SIG-M5 treated with dmso at 0.1 percent for 504 hours (cell line): Measurements from ENCODE around the gene EVI5.
"Not testable (repeated sequence)": the region's sequence is repeated elsewhere in the genome, so short reads cannot be mapped to it uniquely, and the experiment has no call there.

Source experiments
- DNase-seq: peaks from one replicate; lab custom pipeline; 2025; ENCODE audit not compliant: unreplicated experiment; lab: John Stamatoyannopoulos, UW

EVI5 gene

GRCh38 chr1:92583821-92584760, 200.8 kb downstream of the EVI5 start:
- DNase-seq, result peak; percentile 93

- no peak for DNase-seq
Observed at GRCh38 chr1:92577261-92577895, 207.5 kb downstream of the EVI5 start.

DNA sequence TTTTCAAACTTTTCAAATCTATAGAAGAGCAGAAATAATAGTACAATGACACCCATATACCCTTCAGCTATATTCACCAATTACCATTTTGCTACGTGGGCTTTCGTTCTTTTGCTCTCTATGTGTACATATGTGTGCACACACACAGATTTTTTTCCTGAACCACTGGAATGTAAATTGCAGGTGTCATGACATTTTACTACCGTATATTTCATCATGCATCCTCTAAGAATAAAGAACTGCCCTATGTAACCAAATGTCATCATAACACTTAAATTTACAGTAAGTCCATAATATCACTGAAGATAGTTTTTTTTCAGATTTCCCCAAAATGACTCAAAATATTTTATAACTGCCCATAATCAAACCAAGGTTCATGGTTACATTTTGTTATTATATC, 209.8 kb downstream of the EVI5 start:
- no peak for DNase-seq

DNA sequence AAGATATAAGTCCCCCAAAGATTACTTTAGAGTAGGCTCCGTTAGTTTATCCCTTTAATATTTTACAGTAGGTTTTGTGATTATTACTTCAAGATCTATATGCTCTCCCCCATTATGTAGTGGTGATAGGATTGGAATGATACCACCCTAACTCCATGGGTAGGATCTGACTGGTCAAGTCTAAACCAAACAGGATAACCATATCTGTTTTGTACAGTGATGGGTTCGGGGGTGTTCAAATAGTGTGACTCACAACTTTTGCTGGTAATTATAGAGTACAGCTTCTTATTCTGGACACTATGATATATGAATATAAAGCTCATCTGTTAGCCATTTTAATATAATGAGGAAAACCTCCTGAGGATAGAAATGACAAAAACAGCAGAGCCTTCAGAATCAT, 212.4 kb downstream of the EVI5 start:
- DNase-seq, result no peak

- no peak for DNase-seq
Observed at GRCh38 chr1:92571578-92571977, 213.3 kb downstream of the EVI5 start.

DNA sequence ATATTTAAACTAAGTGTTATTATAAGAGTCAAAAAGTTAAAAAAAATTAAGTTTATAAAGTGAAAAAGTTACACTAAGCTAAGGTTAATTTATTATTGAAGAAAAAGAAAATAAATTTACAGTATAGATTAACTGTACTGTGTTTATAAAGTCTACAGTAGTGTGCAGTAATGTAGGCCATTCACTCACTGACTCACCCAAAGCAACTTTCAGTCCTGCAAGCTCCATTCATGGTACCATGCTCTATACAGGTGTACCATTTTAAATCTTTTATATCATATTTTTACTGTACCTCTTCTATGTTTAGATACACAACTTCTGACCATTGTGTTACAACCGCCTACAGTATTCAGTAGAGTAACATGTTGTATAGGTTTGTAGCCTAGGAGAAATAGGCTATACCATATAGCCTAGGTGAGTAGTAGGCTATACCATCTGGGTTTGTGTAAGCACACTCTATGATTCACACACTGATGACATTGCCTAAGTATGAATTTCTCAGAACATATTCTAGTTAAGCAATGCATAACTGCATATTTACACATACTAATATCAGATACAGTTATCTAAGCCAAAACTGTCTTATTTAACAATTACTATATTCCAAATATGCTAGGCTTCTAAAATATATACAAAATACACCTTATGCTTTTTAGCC, 217.6 kb downstream of the EVI5 start:
- DNase-seq, result no peak

DNA sequence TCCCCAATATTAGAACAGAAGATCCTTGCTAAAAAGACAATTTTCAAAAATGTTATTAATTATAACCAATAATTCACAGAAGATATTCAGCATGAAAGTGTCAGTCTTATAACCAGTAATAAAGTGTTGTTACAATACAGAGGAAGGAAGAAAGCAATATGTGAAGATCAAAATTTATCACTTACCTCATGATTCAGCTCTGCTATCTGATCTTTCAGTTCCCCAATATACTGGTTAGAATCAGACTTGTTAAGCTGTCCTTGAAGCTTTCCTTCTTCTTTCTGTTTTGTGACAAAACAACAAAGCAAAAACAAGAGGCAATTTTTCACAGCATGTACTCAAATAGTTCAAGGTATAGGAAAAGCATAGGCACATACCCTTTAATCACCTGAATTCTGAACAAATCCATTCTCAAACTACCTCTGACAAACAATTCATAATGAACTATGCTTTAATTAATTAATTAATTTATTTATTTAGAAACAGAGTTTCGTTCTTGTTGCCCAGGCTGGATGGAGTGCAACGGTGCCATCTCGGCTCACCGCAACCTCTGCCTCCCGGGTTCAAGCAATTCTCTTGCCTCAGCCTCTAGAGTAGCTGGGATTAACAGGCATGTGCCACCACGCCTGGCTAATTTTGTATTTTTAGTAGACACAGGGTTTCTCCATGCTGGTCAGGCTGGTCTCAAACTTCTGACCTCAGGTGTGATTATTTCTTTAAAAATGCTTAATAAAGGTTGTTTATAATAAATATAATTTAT, 221.3 kb downstream of the EVI5 start:
- DNase-seq, result peak; percentile 71

GRCh38 chr1:92556350-92556749, 228.6 kb downstream of the EVI5 start:
- DNase-seq, result no peak

- DNase-seq, result no peak
Observed at GRCh38 chr1:92554216-92554615, 230.7 kb downstream of the EVI5 start.

DNA sequence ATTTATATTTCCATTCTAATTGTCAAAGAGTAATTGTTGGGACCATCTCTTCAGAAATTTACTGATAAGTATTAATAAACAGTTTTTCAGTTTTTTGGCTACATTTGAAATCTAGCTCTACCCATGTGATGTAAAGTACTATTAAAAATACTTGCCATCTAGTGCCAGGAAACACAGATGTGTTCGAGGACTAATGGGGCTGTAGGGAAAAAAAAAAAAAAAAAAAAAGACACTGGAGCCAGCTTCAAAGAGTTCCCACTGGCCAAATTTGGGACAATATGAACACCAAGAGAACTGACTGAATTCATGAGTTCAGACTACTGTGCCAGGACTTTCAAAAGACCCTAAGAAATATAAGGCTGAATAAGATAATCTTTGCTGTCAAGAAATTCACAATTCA, 233.0 kb downstream of the EVI5 start:
- DNase-seq, result no peak

DNA sequence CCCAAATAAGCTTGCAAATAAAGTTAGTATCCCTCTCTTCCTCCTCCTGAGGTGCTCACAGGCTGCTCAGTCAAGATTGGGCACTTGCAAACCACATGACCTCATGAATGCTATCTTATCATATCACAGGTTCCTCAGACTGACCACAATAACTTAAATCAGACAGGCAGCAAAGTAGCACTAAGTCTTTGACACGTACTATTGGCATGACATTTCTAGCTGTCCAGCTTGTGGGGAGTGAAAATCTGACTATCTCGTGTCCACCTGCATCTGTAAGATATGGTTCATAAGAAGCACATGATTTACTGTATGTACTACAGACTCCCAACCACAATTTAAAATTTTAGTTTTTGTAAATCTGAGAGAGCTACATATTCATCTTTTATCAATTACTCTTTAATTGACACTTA, 240.1 kb downstream of the EVI5 start:
- no peak for DNase-seq

GRCh38 chr1:92543131-92544055, 241.5 kb downstream of the EVI5 start:
- DNase-seq, result no peak

DNA sequence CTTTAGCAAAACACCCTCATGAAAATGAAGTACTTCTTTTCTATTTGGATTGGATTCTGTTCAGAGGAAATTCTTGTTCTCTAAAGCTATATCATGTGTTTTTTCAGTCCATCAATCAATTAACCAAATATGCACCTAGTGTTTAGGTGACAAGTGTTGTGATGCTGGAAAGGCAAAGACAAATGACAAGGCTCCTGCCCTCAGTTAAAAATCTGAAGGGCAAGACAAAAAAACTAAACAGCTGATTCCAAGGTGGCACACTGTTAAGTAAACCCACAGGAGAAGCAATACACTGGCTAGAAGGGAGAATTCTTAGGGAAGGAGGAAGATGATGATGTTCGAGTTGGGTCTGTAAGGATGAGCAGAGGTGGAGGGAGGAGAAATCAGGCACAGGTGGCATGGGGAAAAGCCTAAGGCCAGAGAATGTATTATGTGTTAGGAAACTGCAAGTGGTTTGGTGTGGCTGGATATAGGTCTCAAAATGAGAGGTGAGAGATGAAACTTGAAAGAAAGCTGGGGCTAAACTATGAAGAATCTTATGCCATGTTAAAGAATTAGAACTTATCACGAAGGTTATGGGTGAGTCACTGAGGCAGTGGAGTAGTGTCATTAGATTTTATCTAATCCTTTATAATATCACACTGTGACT, 246.4 kb downstream of the EVI5 start:
- DNase-seq, result no peak

GRCh38 chr1:92538048-92538412, 246.9 kb downstream of the EVI5 start:
- DNase-seq, result no peak

- no peak for DNase-seq
Observed at GRCh38 chr1:92536980-92537884, 247.7 kb downstream of the EVI5 start.

DNA sequence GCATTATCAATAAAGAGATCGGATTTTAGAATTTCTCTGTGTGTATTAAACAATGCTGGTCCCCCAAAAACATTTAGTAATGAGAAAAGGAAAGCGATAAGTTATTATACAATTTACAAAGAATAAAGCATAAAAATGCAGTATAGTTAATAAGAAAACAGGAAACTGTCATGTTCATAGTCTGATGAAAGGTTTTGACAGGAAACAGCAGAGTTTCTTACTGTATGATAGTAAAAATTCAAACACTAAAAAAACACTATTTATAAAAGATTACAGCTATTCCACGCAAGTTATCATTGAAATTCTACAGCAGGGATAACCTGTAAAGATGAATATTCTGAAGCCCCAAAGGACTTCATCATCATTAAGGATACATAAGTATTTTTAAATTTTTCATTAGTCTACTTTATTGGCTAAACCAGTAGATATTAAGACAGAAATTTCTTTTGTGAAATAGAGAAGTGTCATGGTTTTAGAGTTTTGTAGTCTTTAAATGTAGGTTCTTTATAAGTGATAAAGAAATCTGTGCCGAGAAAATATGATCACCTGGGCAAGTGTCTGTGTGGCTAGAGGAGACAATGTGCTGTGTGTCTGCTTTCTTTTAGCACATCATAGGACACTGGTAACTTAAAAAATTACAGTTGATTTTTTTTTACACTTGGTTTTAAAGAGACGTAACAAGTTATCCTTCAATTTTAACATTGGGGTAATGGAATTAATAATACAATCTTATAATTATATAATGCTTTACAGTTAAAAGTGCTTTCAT, 248.5 kb downstream of the EVI5 start:
- no peak for DNase-seq

- DNase-seq, result not testable (repeated sequence)
Observed at GRCh38 chr1:92532371-92532770, 252.5 kb downstream of the EVI5 start.

- DNase-seq, result not testable (repeated sequence)
Observed at GRCh38 chr1:92531939-92532338, 253.0 kb downstream of the EVI5 start.
